ENCODE data around the gene COL5A1.

DNA sequence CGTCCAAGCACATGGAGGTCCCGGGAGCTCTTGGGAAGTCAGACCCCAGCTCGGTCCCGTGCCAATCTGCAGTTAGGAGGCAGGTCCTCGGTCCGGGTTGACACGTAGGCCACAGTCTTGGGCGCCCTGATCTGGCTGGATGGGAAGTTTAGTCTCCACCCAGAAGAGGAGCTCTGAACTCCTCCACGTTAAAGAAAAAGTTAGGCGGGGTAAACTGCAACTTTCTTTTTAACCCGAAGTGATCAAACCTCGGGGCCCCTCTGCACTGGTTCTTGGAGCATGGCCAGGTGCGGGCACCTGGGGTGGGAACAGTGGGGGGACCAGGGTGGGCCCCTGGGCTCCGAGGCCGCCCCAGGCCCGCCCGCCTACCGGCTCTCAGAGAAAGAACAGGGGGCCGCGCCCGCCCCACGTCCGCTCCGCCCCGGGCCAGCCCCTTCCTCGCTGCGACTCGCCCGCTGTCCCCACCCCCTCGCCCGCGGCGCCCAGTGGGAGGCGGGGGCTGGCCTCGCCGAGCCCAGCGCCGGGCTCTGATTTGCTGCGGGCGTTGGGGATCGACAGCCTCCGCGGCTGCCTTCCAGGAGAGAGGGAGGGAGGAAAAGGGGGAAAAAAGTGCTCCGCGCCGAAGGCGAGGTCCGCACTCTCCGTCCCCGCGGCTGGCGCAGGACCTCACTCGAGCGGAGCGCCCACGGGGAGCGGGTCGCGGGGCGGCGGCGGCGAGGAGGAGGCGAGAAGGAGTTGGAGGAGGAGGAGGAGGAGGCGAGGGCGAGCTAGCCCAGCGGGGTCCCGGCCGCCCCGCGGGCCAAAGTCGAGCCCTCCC lies at the start of gene COL5A1:
- TF ChIP-seq, protein P1, sequence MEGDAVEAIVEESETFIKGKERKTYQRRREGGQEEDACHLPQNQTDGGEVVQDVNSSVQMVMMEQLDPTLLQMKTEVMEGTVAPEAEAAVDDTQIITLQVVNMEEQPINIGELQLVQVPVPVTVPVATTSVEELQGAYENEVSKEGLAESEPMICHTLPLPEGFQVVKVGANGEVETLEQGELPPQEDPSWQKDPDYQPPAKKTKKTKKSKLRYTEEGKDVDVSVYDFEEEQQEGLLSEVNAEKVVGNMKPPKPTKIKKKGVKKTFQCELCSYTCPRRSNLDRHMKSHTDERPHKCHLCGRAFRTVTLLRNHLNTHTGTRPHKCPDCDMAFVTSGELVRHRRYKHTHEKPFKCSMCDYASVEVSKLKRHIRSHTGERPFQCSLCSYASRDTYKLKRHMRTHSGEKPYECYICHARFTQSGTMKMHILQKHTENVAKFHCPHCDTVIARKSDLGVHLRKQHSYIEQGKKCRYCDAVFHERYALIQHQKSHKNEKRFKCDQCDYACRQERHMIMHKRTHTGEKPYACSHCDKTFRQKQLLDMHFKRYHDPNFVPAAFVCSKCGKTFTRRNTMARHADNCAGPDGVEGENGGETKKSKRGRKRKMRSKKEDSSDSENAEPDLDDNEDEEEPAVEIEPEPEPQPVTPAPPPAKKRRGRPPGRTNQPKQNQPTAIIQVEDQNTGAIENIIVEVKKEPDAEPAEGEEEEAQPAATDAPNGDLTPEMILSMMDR (IDR thresholded peaks at IDR 0.05 in 4 of 5, conservative IDR thresholded peaks at IDR 0.05 in 1 of 5), result peak in 1 of 5 experiments; percentile 16
- TF ChIP-seq POLR2A (IDR thresholded peaks at IDR 0.05), result peak; percentile 43 to 72
